ENCODE results near the gene GUCY2D. TPM values are rescaled to one million over a fixed set of nuclear protein-coding genes. Genes with fewer than 3 reads are reported as not detected.

Gene GUCY2D
- total RNA-seq, 1 donor from 2014 or later = 0.69 TPM

DNA sequence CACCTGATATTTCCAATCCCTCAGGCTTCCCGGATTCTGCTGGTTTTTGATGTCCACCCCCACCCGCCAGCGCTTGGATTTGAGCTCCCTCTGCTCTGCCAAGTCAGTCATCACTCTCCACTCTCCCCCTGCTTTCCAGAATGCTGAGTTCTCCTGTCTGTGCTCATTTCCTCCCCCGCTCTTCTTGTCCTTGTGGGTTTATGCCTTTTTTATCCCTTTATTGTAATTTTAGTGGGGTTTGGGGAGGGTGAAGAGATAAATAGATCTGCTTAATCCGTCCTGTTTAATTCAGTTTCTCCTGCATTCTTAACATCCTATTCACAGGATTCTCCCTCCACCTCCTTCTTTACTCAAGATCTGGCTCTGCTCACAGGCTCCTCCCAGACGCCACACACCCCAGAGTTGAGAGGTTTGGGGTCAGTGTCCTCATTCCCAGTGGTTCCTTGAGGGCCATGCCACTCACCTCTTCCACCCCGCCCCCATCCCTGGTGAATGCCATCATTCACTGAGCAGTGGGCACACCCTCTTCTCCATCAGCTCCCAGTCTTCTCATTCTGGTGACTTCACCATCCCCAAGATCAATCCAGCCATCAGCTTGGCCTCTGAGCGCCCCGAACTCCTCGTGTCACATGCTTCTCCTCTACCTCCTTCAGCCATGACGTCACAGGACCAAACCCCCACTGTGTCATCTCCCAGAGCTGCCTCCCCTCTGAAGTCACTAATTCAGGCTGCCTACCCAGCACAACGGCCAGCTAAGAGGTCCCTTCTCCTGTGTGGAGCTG is 15.1 kb upstream of the GUCY2D start:
- DNase-seq (ENCODE audit: low spot score in 2 of 2, unreplicated experiment in 2 of 2) = no peak
- H3K27ac Mint-ChIP-seq = peak overlapping the region; percentile 18
- no peak overlapping the region for H3K4me3 Mint-ChIP-seq
- no peak for TF ChIP-seq CTCF (IDR thresholded peaks at IDR 0.05; ENCODE audit: unreplicated experiment)
- no peaks in the 10 kb centered on the region for H3K9me3 Mint-ChIP-seq
- H3K4me1 Mint-ChIP-seq = peaks cover 12% of the 10 kb centered on the region
- H3K27me3 Mint-ChIP-seq (ENCODE audit: low read depth) = peaks cover 22% of the 10 kb centered on the region
- no peaks in the 10 kb centered on the region for H3K36me3 Mint-ChIP-seq

GRCh38 chr17:7988750-7989178 is 13.7 kb upstream of the GUCY2D start:
- Mint-ChIP-seq H3K4me3 (peak overlapping the region; percentile 63), H3K4me1 (peaks cover 12% of the 10 kb centered on the region), H3K27ac (no peak overlapping the region), H3K36me3 (no peaks in the 10 kb centered on the region), H3K9me3 (no peaks in the 10 kb centered on the region), H3K27me3 (ENCODE audit: low read depth) (peaks cover 18% of the 10 kb centered on the region)
- DNase-seq (ENCODE audit: low spot score in 2 of 2, unreplicated experiment in 2 of 2) = no peak
- peak; percentile 81 for TF ChIP-seq CTCF (IDR thresholded peaks at IDR 0.05; ENCODE audit: unreplicated experiment)

DNA sequence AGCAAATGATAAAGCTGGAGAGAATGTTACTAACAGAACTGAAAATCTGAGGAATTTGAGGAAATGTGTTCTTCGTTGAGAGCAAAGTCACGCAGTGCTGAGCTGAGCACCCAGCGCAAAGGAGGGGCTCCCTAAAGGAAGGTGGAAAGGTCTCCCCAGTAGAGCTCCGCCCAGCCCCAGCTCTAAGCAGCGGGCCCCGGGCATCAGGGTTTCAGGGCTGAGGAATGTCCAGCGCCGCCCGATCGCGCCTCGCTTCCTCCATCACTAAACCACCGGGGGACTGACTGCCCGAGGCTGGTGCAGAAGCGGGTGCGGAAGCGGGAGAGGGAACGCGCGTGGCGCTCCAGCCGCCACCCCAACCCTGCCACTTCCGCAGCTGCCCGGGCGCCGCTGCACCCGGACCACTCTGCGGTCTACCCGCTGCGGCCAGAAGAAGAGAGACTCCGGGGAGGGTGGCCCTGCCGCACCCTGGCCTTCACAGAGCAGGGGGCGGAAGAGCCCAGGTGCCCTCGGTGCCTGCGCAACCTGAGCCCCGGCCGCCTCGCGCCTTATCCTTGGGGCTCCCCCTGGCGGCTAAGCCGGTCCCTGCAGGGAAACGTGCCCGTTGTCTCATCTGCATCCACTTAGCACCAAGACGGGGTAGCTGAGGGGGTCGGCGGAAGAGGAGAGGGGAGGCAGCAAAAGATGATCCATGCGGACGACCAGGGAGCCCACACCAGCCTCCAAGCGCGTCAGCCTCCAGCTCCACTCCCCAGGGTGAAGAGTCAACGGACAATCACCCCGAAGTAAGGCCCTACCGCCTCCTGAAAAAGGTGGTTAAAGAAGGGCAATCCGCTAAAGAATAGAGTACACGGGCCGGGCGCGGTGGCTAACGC is 12.4 kb upstream of the GUCY2D start:
- peaks cover 21% of the 10 kb centered on the region for H3K27me3 Mint-ChIP-seq (ENCODE audit: low read depth)
- peak; percentile 98 for TF ChIP-seq CTCF (IDR thresholded peaks at IDR 0.05; ENCODE audit: unreplicated experiment)
- no peaks in the 10 kb centered on the region for H3K36me3 Mint-ChIP-seq
- H3K4me1 Mint-ChIP-seq = peaks cover 12% of the 10 kb centered on the region
- H3K27ac Mint-ChIP-seq = peak overlapping the region; percentile 30
- no peaks in the 10 kb centered on the region for H3K9me3 Mint-ChIP-seq
- H3K4me3 Mint-ChIP-seq = peak overlapping the region; percentile 63
- DNase-seq (ENCODE audit: low spot score in 2 of 2, unreplicated experiment in 2 of 2) = peak; percentile 74 to 98

DNA sequence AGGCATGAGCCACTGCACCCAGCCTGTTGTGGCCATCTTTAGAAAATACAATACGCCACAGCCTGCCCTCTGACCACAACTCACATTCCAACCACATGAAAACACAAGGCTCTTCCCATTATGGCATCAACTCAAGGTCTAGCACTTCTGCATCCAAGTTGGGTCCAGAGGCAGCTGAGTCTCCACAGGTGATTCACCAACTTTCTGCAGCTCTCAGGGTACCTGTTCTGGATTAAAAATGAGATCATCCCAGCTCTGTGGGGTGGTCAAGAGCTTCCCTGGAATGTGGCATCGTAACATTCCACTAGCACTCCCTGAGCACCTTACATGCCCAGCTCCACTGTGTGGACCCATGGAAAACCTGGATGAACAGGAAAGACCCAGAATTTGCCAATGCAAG is 9.9 kb upstream of the GUCY2D start:
- TF ChIP-seq CTCF (IDR thresholded peaks at IDR 0.05; ENCODE audit: unreplicated experiment) = no peak
- Mint-ChIP-seq H3K27me3 (ENCODE audit: low read depth) (peaks cover 14% of the 10 kb centered on the region), H3K9me3 (no peaks in the 10 kb centered on the region), H3K4me1 (peaks cover 7% of the 10 kb centered on the region), H3K4me3 (no peak overlapping the region), H3K36me3 (no peaks in the 10 kb centered on the region), H3K27ac (no peak overlapping the region)
- no peak for DNase-seq (ENCODE audit: low spot score in 2 of 2, unreplicated experiment in 2 of 2)

GRCh38 chr17:7992924-7993323 is 9.5 kb upstream of the GUCY2D start:
- no peaks in the 10 kb centered on the region for H3K9me3 Mint-ChIP-seq
- no peak for TF ChIP-seq CTCF (IDR thresholded peaks at IDR 0.05; ENCODE audit: unreplicated experiment)
- no peak overlapping the region for H3K4me3 Mint-ChIP-seq

More at GRCh38 chr17:7992924-7993323, 9.5 kb upstream of the GUCY2D start:
- no peak for DNase-seq (ENCODE audit: low spot score in 2 of 2, unreplicated experiment in 2 of 2)
- H3K4me1 Mint-ChIP-seq = peaks cover 4% of the 10 kb centered on the region
- H3K27ac Mint-ChIP-seq = no peak overlapping the region
- peaks cover 13% of the 10 kb centered on the region for H3K27me3 Mint-ChIP-seq (ENCODE audit: low read depth)
- H3K36me3 Mint-ChIP-seq = no peaks in the 10 kb centered on the region
